DMS79 (cell line): Measurements from ENCODE around the gene FAF2.

Experiments
- DNase-seq: peaks from one replicate; lab custom pipeline; 2025; lab: John Stamatoyannopoulos, UW

Gene FAF2

DNA sequence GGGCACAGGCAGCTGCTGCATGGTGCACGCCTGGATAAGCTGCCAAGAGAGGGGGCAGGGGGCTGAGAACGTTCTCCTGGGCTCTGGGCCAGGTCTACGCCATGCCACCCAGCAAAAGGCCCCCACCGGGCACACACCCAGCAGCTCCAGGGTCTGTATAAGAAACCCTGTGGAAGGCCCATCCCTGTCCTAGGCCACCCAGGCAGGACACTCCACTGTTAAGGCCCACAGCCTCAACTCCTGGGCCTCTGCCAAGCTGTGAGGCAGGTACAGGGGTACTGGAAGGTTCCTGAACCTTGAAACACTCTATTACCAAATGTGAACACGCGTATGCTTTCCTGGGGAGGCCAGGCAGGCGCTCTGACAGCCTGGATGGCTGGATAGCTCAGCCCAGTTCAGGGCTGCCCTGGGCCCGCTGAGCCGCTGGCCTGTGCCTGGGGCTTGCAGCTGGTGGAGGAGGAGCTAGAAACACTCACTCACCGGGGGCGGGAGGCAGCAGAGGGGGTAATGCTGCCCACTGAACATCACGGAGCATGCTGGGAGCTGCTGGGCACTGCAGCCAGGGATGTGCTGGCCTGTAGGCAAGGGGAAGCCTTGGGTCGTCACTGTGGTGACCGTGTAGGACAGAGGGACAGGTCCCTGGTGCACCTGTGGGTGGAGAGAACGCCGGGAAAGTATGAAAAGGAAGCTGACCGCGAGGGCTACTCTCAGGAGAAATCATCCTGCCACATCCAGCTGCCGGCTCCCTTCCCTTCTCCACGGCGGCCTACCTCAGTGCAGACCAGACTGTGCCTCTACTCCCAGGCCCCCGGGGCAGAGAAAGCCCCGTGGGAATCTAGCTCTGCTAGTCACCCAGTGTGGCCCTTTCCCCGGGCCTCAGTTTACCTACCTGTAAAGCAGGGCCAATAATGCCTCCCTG, 83.1 kb downstream of the FAF2 start:
- DNase-seq = peak; percentile 46

DNA sequence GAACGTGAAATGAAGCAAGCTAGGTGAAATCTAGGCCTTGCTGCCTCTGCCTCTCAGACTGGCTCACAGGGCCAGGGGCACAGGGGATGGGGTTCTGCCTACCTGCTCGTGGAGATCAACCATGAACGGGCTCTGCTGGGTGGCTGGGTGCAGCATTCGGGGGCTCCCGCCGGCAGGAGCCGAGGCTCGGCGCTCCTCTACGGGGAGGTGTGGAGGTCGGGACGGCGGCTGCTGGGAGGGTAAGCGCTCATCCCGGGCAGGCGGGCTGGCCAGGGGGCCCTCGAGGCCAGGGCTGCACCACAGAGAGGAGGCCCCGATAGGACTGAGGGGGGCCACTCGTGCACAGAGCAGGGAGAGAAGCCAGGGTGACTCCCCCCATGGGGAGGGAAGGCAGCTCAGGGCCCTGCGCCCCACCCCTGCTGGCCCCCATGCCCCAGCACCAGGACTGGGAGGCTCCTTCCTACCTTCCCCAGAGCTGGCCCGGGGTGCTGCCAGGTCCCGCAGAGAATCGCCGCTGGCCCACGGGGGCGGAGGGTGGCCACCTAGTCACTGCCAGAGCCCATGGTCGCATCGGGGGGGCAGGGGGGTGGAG, 83.8 kb downstream of the FAF2 start:
- no peak for DNase-seq

DNA sequence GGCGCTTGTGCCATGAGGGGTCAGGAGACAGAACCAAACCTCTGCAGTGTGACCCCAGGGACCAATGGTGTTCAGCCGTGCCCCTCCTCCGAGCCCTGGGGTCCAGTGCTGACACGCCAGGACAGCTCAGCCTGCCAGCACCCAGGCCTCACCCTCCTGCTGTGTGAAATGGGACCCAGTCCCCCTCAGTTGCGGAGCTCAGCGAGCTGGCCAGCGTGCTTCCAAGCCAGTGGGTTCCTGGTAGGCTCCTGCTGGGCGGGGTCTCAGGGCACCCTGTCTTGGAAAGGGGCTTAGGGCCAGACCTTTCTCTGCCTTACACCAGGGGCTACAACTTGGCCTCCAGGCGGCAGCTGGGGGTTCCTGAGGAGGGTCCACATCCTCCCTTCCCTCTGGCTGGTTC, 84.6 kb downstream of the FAF2 start:
- no peak for DNase-seq

DNA sequence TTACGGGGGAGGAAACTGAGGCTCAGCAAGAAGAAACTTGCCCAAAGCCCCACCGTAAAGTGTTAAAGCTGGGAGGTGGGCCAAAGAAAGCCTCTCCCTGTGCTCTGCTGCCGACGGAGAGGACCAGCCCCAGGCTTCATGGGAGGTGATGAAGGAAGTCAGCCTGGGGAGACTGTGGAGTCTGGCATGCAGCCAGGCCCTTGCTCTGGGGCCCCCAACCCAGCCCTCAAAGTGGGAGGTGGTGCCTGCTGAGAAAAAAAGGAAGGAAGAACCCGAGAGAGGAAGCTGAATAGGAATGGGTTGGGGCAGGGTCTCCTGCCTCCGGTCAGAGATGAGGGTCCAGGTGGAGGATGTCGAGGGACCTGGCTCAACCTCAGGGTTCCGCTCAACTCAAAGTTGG, 85.2 kb downstream of the FAF2 start:
- no peak for DNase-seq

DNA sequence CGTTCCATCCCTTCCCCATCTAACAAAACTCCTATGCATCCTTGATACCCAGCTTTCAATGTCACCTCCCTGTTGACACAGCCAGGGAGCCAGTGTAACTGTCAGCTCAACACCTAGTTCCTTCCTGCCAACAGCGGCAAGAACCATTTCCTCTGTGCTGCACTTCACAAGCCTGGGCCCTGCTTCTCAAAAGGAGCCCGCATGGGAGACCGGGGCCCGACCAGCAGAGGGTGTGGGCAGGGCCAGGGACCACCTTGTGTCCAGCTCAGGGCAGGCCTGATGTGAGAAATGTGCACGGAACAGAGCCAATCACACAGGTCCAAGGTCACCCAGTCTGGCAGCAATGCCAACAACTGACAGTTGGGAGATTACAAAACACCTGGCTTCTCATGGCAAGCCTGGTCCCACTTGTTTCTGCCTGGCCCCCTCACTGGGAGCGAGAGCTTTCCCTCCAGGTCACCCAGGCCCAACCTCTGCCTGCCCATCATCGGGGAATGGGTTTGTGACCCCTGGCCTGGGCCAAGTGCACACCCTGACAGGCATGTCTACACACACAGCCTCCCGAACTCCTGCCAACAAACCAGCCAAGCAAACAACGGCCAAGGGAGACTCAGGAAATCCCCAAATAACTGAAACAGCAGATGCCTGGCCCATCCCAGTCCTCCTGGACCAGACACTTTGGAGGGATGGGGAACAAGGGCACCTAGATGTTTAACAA, 85.9 kb downstream of the FAF2 start:
- DNase-seq = no peak

DNA sequence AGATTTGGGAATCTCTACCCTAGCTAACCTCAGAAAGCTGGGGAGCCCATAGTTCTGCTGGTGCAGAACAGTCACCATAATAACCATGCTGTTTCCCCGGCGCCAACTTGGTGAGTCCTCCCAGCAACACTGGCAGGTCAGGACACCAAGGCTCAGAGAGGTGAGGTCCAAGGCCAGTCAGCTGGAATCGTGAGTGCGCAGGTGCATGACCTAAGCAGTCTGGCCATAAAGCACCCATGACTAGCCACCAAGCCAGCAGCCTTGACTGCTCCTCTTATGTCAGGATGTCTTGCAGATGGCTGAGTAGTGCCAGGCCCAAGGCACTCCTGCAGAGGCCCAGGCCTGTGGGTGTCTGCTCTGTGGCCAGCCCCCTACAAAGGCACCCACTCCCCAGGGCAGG, 86.5 kb downstream of the FAF2 start:
- DNase-seq = no peak

DNA sequence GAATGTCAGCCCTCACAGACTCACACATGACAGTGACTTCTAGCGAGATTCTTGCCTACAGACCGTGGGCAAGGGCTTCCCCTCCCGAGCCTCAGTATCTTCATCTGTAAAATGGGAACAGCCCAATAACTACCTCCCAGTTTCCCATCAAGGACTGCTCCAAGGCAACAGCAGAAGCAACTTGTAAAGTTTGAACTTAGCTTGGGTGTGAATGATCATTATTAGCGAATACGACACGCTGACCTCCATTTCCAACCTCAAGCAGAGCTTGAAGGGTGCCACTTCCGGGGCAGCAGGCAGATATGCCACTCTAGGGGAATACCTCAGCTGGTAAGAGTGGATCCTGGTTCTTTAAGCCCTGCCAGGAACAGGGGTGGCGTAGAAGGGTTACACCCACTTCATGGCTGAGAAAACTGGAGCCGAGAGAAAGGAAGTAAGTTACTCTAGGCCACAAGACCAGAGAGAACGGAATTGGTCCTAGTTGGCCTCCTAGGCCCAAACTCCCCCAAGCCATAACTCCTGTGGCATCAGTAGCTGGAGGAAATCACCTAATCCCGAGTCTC, 87.0 kb downstream of the FAF2 start:
- DNase-seq = no peak

DNA sequence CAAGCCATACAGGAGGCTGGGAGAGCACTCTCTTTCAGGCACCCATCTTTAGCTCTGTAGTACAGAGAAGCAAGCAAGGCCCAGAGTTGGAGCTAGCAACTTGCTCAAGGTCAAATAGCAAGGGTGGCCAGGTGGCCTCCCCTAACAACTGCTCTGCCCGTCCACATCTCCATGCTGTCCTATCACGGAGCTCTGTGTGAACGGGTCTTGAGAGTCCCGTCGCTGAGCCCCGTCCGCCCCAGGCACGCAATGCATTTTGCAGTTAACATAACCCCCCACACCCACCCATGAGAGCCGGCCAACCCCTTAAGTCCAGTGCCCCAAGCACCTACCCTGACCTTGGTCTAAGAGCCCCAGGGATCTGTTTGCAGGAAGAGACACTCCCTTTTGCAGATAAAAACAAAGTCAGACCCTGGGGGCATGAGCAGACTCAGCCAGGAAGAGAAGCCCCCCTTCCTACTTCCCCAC, 87.5 kb downstream of the FAF2 start:
- no peak for DNase-seq

DNA sequence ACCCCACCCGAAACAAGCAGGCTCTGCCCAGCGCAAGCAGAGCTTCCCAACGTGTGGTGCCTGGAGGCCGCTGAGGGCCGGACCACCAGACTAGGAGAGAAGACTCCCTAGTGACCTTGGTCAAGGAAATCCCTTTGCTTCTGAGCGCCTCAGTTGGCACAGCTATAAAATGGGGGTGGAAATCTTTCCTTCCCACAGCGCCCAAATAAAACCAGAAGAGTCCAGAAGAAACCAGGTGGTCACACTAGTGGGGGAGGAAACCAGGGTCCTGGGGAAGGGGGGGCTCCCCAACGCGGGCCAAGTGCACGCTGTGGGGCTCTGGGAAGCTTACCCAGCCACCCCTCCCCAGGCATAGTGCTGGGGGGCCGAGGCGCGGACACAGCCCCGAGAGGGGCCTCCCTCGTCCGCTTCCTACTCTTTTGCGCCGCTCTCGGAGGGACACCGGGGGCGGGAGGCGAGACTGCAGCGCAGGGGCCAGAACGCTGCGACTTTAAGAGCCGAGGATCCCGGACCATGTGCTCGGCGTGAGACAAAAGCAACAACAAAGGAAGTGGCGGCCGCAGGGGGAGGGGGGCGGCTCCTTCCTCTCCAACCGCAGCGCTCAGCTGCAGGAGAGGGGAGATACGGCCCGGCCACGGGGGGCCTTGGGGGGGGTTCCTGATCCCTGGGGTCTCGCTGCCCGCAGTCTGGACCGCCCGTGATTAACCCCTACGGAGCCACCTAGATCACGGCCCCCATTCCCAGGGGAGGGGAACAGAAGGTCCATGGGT, 88.1 kb downstream of the FAF2 start:
- peak; percentile 13 for DNase-seq

DNA sequence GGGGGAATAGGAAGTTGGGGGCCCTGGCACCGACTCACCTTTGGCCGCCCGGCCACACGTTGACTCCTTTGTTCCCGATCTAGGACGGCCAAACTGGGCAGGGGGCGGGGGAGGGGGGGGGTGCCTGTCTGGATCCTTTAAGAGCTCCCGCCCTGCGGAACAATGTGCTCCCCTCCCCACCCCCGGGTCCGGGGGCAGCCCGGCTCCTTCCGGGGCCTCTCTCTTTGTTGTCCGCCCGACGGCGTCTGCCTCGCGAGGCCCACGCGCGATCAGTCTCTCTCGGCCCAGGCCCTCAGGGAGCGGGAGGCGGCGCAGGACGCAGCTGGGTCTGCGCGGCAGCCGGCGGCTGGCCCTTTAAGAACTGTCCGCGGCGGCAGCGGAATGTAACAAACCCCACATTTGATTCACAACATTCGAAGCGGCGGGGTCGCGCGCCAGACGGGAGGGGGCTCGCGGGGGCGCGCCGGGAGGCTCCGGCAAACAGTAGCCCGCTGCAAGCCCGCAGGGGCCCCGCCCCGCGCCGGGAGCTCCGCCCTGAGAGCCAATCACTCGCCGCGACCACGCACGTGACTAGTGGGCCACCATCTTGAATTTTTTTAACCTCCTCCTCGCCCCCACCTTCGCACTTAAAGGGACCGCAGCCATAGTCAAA, 88.8 kb downstream of the FAF2 start, which contains the start of gene RNF44:
RNF44 (minus strand) TSS at position 501 of the 652 bp plus-strand sequence. CDS start 4,930 bp downstream, outside the sequence.
- DNase-seq = peak; percentile 53

DNA sequence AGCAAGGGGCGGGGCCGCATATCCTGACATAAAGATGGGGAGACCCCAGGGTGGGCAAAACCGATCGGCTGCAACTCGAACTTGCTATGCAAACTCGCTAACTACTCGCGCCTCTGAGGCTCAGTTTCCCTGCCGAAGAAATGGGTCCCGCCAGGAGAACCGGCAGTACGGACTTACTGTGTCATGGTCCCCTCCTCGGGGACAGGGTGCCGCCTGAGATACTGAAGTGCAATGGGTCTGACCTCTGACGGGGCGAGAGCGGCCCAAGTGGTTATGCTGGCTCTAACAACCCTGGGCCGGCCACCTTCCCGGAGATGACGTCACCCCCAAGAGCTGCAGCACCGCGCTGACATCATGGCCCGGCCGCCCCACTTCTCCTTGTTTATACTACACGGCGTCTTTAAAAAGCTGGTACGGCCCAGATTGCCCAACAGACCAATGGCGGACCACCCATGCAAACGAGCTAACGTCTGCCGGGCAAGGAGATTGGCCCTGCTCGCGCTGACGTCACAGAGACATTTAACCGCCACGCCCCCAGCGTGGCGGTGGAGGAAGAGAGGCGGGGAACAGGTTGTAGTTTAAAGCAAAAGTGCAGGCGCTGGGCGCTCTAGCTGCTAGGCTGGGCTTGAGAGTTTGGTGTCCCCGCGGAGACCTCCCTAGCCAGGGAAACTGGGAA, 89.5 kb downstream of the FAF2 start:
- peak; percentile 86 for DNase-seq

DNA sequence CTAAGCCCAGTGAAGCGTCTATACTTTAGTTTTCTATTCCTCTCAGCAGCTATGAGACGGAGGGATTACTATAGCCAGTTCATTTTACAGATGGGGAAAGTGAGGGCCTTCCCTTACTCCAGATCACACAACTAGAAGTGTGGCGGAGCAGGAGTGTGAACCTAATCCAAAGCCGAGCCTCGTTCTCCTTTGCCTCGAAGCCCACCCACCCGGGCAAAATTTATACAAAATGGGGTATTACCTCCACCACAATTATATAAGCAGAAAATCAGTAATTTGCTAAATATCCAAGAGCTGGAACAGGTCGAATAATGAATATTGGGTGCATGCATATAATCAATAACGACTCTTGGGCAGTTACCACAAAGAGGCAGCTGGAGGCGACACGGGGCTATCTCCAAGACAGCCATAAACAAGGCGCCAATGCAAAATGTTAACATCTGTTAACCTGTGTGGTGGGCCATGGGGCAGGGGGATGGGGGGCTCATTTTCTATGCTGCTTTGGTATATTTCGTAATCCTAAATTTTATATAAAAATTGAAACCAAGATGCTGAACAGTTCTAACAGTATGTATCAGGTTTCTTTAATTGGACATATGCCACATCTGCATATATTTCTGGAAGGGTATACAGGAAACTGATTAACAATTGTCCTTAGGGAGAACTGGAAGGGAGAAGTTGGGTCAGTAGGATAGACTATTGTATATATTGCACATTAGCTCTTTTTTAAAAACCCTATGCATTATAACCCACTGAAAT, 90.2 kb downstream of the FAF2 start:
- no peak for DNase-seq

DNA sequence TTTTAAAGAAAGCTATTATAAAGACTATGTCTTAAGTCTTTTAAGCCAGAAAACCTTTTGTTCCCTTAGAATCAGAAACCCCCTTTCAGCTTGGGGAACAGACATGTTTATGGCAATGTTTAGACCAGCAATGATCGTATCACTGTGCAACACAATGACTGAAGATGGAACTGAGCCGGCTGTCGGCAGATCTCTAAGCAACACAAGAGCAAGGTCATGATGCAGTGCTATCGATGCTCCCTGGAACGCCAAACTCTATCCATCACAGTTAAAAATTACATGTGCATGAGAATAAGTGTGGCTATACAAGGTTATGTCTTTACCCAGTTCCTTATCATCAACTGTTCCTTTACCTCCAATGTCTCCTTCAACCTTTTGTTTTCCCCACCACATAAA, 90.8 kb downstream of the FAF2 start:
- no peak for DNase-seq

DNA sequence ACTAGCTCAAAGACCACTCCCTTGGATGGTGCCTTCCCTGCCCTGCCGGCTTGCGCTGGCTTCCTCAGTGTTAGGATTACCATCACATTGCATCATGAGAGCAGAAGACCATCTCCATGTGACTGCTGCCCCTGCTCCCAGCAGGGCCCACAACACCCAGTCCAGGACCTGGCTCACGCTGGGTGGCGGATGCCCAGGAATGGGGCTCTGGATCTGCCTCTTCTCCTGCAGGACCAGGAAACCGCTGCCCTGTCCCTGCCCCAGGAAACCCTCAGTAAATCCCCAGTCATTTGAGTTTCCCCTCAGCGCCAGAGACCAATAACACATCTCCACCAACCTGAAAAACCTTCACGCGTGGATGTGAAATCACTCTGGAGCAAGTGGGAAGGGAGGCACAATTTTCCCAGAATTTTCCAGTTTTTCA, 92.3 kb downstream of the FAF2 start:
- no peak for DNase-seq

DNA sequence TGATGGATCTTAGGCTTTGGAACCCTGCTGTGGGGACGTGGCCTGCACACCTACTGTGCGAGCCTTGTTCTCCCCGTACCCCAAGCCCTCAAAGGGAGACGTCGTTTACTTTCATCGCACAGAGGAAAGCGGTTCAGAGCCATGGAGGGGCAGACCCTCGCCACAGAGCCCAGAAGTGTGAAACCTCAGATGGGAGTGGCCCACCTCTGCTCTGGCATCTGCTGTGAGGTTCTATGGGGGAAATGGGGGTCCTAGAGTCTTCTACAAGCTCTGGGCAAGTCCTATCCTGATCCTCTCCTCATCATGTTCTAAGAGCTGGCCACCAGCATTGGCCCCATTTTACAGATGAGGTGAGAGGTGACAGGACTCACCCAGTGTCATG, 92.8 kb downstream of the FAF2 start:
- DNase-seq = no peak

DNA sequence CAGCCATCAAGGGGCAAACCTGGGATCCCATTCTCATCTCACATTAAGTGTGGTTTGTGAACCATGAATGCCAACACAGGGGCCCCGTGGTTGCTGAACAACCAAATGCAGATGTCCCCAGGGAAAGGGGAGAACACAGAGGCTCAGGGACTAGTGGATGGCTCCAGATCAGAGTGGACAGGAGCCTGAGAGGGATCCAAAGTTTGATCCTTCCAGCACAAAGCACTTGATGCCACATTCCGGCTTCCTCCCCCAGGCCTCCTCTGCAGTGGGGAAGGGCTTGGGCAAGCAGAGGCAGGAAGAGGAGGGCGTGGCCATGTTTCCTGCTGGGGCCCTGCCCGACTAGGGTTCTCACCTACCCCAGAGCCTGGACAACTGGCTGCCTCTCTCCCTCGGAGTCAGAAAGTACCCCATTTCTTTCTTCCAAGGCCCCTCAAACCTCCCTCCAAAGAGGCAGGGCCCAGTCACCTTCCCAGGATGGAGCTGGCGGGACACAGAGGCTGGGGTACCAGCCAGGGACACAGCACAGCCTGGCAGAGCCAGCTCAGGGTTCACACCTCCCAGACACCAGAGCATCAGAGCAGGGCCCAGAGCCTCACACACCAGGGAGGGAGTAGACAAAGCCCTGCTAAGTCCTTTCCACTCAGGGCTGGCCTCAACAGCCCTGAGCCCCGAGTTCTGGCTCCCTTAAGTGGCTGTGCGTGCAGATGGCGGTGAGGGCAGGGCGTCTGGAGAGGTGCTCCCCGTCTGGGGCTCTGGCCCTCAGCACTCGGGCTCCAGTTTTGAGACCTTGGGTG, 93.4 kb downstream of the FAF2 start:
- no peak for DNase-seq

DNA sequence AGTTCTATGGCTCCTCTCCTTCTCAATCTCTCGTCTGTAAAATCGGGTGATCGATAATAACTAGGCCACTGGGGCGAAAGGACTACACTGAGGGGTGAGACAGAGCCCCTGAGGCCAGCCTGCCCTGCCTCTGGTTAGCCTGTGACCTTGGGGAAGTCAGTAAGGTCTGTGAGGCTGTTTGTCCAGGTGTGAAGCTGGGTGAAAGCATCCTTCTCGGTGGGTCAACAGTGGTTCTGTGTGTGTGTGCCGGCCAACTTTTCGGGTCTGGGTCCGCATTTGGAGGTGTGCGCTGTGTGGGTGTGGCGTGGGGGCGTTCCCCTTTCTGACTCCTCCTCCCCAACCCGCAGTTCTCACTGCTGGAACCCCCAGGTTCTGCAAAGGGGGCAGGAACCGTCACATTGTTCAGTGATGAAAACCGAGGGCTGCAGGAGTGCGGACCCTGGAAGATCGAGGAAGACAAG, 94.0 kb downstream of the FAF2 start:
- DNase-seq = no peak

DNA sequence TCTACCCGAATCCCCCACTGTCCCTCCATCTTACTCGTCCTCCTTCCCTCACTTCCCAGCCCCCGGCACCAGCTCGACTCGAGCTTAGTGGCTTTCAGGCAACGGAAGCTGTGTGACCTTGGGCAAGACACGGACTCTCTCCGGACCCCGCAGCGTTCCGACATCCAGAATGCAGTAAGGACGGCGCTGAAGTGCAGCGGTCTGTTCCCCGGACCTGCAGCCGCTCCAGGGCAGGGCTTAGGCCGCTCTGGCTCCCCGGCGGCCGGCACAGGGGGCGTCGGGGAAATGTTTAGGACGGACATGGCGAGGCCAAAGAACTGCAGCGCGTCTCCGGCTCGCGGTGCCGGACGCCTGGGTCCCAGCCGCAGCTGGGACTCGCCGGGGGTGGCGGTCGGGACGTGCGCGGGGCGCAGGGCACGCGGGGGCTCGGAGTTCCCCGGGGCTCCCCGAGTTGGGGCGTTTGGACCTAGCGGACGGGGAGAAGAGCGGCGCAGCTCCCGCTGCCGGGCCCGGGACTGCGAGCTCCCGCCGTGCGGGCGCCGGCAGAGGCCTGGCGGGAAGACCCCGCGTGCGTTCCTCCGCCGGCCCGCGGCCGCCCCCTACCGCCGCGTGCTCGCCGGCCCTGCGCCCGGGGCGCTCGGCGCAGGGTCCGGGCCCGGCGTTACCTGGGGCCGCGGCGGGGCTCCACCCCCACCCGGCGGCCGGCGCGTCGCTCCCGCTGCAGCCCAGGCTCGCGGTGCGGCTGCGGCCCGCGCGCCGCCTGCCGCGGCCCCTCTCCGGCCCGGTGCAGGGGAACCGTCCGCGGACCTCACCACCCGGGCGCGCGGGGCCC, 94.6 kb downstream of the FAF2 start:
- DNase-seq = no peak
